Neuron (in vitro differentiated cells): ENCODE measurements around the gene TCF12.
"Not testable (repeated sequence)": the region's sequence is repeated elsewhere in the genome, so short reads cannot be mapped to it uniquely, and the experiment has no call there.

ENCODE experiments used
- H2AFZ ChIP-seq: one replicate; pipeline ENCODE4 v1.6.1; 2013; ENCODE audit warnings: low read depth, mild to moderate bottlenecking, inconsistent platforms, low read length, moderate library complexity
- H3K27me3 ChIP-seq: one replicate; pipeline ENCODE4 v1.6.1; 2013; ENCODE audit warnings: low read length; ENCODE audit not compliant: insufficient read depth
- H3K36me3 ChIP-seq: one replicate; pipeline ENCODE4 v1.6.1; 2013; ENCODE audit warnings: low read length; ENCODE audit not compliant: insufficient read depth
- H3K4me1 ChIP-seq: one replicate; pipeline ENCODE4 v1.6.1; 2013; ENCODE audit warnings: low read length; ENCODE audit not compliant: insufficient read depth
- H3K4me3 ChIP-seq: 2 replicates; pipeline ENCODE4 v1.5.1; 2013; ENCODE audit warnings: mild to moderate bottlenecking, low read length, moderate library complexity
- H3K9me3 ChIP-seq: one replicate; pipeline ENCODE4 v1.6.1; 2013; ENCODE audit warnings: low read length

Gene TCF12

DNA sequence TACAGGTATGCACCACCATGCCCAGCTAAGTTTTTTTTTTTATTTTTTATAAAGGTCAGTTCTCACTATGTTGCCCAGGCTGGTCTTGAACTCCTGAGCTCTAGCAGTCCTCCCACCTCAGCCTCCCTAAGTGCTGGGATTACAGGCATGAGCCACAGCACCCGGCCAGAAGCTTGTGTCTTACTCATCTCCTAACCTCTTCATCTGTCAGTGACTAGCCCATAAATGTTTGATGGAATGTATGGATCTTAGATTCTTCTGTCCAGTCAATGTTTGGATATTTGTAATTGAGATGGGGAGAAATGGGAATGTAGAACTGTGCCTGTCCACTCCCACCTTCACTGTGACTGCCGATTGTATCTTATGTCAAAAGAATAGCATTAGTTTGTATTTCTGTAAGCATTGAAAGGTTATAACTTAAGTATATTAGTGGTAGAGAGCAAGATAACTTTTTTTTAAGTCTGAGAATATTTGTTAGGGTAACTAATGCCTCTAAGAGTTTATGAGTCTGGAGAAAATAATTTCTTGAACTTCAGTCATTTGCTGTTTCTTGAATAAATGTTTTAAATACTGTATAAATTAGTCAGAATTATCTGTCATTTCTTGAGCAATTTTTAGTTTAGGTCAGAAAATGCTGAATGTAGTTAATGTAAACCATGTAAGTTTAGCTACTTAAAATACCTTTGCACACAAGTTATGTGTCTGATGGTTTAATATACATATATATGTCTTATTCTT lies 242.5 kb downstream of the TCF12 start:
- H2AFZ ChIP-seq = no peak overlapping the region
- H3K36me3 ChIP-seq = no peaks in the 10 kb centered on the region
- H3K27me3 ChIP-seq = no peaks in the 10 kb centered on the region
- no peaks in the 10 kb centered on the region for H3K4me1 ChIP-seq
- H3K9me3 ChIP-seq = peaks cover 2% of the 10 kb centered on the region
- no peak overlapping the region for H3K4me3 ChIP-seq

DNA sequence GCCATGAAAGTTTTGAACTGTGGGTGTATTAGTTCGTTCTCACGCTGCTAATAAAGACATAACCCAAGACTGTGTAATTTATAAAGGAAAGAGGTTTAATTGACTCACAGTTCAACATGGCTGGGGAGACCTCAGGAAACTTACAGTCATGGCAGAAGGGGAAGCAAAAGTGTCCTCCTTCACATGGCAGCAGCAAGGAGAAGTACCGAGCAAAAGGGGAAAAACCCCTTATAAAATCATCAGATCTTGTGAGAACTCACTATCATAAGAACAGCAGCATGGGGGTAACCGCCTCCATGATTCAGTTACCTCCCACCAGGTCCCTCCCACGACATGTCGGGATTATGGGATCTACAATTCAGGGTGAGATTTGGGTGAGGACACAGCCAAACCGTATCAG lies 245.8 kb downstream of the TCF12 start:
- H2AFZ ChIP-seq, H3K4me1 ChIP-seq, H3K9me3 ChIP-seq, H3K4me3 ChIP-seq, H3K27me3 ChIP-seq: not testable (repeated sequence)
- H3K36me3 ChIP-seq = peaks cover 20% of the 10 kb centered on the region

DNA sequence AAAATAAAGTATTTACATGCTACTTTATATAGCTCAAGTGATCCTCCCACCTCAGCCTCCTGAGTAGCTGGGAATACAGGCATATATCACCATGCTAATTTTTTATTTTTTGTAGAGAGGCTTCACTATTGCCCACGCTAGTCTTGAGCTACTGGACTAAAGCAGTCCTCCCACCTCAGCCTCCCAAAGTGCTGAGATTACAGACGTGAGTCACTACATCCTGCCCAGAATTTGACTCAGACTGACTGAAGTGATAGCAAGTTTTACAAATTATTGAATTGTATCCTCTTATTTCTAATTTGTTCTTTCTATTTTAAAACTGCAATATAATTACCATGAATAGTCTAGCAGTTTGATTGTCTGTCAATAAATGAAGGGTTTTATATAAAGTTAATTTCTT lies 247.5 kb downstream of the TCF12 start:
- H3K4me1 ChIP-seq = no peaks in the 10 kb centered on the region
- peaks cover 2% of the 10 kb centered on the region for H3K9me3 ChIP-seq
- H2AFZ ChIP-seq = no peak overlapping the region
- peaks cover 26% of the 10 kb centered on the region for H3K36me3 ChIP-seq
- H3K4me3 ChIP-seq = no peak overlapping the region
- H3K27me3 ChIP-seq = no peaks in the 10 kb centered on the region

DNA sequence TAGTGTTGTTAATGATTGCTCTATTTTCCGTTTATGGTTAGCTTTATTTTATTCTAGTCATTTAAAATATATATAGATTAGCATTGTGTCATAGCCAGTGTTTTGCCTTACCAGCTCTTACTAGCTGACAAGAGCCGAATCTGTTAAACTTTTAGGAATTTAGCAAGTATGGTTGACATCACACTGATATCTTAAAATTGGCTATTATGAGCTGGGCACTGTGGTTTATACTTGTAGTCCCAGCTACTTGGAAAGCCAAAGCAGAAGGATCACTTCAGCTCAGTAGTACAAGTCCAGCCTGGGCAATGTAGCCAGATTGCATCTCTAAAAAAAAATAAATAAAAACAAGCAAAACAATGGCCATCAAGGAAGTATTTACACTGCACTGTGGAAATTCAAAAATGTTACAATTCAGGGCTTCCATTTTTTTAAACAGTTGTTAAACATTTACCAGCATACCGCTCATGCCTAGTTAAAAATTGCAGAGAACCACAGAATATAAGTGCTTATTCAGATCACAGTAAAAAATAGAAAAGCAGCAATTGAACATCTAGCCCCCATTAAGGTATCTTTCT lies 249.5 kb downstream of the TCF12 start:
- Histone ChIP-seq H3K27me3 (no peaks in the 10 kb centered on the region), H3K36me3 (peaks cover 30% of the 10 kb centered on the region), H3K9me3 (peaks cover 2% of the 10 kb centered on the region), H3K4me3 (no peak overlapping the region), H2AFZ (no peak overlapping the region), H3K4me1 (no peaks in the 10 kb centered on the region)

DNA sequence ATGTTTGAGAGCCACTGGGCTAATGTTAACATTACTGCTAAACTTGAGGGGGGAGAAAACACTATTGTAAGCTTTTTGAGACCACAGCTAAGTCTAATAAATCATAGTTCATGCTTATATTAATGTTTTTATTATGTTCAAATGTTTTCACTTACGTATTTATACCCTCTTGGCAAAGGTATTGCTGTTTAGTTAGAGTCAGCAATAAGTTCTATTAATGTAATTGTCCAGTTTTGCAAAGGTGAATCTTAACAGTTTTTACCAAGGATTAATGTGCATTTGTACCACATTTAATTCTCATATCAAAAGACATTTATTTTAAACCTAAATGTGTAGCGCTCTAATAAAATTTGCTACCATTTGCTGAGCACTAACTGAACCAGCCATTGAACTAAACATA lies 251.2 kb downstream of the TCF12 start:
- H2AFZ ChIP-seq = no peak overlapping the region
- peaks cover 30% of the 10 kb centered on the region for H3K36me3 ChIP-seq
- no peaks in the 10 kb centered on the region for H3K9me3 ChIP-seq
- H3K27me3 ChIP-seq = no peaks in the 10 kb centered on the region
- no peak overlapping the region for H3K4me3 ChIP-seq
- no peaks in the 10 kb centered on the region for H3K4me1 ChIP-seq

DNA sequence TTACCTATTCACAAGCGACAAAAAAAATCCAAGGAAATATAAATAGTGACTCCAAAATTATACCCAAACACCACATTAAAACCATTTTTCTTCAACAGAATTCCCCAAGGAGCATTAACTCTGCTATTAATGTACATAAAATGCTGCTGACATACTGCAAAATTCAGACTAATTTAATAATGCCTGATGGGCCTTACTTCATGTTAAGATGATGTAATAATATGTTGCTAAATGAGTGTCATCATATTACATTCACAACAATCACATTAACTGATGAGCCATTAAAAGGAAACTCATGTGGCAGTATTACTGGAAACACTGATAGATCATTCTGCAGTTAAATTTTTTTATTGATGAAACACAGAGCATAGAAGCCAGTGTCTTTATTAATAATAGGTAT lies 253.0 kb downstream of the TCF12 start:
- Histone ChIP-seq H2AFZ (no peak overlapping the region), H3K36me3 (peaks cover 32% of the 10 kb centered on the region), H3K4me1 (no peaks in the 10 kb centered on the region), H3K4me3 (no peak overlapping the region), H3K27me3 (no peaks in the 10 kb centered on the region), H3K9me3 (no peaks in the 10 kb centered on the region)

DNA sequence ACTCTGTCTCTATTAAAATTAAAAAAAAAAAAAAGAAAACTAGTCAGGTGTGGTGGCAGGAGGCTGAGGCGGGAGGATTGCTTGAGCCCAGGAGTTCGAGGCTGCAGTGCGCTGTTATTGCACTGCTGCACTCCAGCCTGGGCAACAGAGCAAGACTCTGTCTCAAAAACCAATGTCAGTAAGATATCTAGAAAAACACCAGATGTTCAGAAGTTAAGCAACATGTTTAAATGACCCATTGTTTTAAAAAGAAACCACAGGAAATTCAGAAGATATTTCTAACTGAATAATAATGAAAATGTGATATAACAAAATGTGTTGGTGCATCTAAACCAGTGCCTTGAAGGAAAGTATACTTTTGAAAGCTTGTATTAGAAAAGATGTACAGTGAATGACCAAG lies 254.5 kb downstream of the TCF12 start:
- H3K9me3 ChIP-seq = peaks cover 2% of the 10 kb centered on the region
- H3K27me3 ChIP-seq = no peaks in the 10 kb centered on the region
- peaks cover 19% of the 10 kb centered on the region for H3K36me3 ChIP-seq
- no peaks in the 10 kb centered on the region for H3K4me1 ChIP-seq
- no peak overlapping the region for H2AFZ ChIP-seq
- H3K4me3 ChIP-seq = no peak overlapping the region

DNA sequence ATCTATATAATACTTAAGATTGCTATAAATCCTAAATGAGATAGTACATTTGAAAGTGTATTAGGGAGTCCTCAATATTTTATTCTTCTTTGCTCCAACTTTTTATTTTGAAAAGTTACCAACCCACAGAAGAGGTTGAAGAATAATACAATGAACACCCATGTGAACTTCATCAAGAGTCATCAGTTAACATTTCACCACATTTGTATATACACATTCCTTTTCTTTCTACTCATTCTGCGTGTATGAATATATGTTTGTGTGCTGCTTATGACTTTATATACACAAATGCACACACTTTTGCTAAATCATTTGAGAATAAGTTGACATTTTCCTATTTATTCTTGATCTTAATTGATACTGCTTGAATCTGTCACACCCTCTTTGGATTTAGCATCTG lies 264.6 kb downstream of the TCF12 start:
- Histone ChIP-seq H3K4me3 (no peak overlapping the region), H3K4me1 (peaks cover 2% of the 10 kb centered on the region), H3K9me3 (peaks cover 6% of the 10 kb centered on the region), H2AFZ (no peak overlapping the region), H3K36me3 (peaks cover 22% of the 10 kb centered on the region), H3K27me3 (no peaks in the 10 kb centered on the region)

DNA sequence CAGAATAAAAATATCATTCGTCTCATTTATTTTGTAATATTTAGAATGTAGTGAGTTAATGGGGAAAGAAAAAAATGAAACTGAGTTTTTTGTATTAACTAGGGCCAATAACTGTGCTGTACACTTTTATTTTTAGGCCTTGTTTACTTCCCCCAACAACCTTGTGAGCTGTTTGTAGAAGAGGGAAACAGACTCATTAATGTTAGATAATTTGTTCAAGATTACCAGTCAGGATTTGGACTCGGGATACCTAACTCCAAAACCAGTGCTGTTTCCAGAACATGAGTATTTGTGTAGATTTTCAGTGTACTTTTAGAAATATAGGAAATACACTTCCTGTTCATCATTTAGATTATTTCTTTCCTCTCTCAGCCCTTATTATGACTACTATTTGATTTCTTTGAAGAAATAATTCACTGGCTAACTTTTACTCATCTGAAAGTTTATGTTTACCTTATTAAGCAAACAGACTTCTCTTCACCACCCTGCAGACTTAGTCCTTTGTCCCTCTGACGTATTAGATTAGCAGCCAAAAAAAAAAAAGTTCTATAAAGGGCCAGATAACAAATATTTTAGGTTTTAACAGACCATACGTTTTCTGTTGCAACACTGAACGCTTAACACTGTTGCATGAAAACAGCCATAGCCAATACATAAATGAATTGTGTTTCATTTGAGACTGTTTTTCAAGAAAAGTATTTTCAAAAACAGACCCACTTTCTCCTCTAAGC lies 265.3 kb downstream of the TCF12 start:
- Histone ChIP-seq H3K9me3 (peaks cover 8% of the 10 kb centered on the region), H3K27me3 (no peaks in the 10 kb centered on the region), H3K4me3 (no peak overlapping the region), H3K36me3 (peaks cover 22% of the 10 kb centered on the region), H2AFZ (no peak overlapping the region), H3K4me1 (peaks cover 2% of the 10 kb centered on the region)

DNA sequence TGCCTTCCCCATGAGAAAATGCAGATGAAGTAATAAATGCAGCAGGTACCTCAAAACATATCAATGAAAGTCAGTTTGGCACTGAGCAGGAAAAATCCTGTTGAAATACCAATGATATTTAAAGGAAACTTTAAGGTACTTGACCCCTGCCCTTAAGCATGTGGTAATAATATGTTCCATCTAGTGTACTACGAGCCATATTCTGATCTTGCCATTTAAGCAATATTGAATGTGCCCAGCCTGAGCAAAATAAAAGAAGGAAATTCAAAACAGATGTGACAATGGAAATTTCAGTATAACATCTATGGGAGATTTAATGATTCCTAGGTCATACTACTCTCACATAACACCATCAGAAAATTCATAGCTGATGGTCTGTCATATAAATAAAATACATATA lies 266.1 kb downstream of the TCF12 start:
- H3K9me3 ChIP-seq = peaks cover 8% of the 10 kb centered on the region

DNA sequence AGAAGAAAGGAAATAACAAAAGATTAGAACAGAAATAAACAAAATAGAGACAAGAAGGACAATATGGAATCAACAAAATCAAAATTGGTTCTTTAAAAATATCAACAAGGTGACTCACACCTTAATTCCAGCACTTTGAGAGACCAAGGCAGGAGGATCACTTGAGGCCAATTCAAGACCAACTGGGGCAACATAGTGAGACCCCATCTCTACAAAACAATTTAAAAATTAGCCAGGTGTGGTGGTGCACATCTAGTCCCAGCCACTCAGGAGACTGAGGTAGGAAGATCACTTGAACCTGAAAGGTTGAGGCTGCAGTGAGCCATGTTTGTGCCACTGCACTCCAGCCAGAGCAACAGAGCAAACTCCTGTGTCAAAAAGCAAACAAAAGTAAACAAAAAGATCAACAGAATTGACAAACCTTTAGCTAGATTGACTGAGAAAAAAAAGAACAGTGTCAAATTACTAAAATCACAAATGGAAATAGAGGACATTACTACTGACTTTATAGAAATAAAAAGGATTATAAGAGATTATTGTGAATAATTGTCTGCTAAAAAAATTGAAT lies 267.1 kb downstream of the TCF12 start:
- Histone ChIP-seq H3K9me3 (peaks cover 8% of the 10 kb centered on the region), H2AFZ (no peak overlapping the region), H3K36me3 (peaks cover 22% of the 10 kb centered on the region), H3K4me1 (peaks cover 2% of the 10 kb centered on the region), H3K27me3 (no peaks in the 10 kb centered on the region), H3K4me3 (no peak overlapping the region)

More for the DNA sequence above, 266.1 kb downstream of the TCF12 start:
- Histone ChIP-seq H2AFZ (no peak overlapping the region), H3K27me3 (no peaks in the 10 kb centered on the region), H3K4me3 (no peak overlapping the region), H3K4me1 (peaks cover 2% of the 10 kb centered on the region), H3K36me3 (peaks cover 22% of the 10 kb centered on the region)

DNA sequence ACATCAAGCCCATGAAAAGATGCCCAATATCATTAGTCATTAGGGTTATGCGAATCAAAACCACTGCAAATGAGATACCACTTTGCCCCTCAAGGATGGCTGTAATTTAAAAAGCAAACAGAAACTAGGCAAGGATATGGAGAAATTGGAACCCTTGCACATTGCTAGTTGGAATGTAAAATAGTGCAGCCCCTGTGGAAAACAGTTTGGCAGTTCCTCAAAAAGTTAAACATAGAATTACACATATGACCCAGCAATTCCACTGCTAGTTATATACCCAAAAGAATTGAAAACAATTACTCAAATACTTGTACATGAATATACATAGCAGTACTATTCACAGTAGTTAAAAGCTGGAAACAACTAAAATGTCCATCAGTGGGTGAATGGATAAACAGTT lies 271.0 kb downstream of the TCF12 start:
- H2AFZ ChIP-seq = no peak overlapping the region
- no peaks in the 10 kb centered on the region for H3K27me3 ChIP-seq
- H3K4me1 ChIP-seq = no peaks in the 10 kb centered on the region
- peaks cover 8% of the 10 kb centered on the region for H3K9me3 ChIP-seq
- peaks cover 46% of the 10 kb centered on the region for H3K36me3 ChIP-seq
- no peak overlapping the region for H3K4me3 ChIP-seq

DNA sequence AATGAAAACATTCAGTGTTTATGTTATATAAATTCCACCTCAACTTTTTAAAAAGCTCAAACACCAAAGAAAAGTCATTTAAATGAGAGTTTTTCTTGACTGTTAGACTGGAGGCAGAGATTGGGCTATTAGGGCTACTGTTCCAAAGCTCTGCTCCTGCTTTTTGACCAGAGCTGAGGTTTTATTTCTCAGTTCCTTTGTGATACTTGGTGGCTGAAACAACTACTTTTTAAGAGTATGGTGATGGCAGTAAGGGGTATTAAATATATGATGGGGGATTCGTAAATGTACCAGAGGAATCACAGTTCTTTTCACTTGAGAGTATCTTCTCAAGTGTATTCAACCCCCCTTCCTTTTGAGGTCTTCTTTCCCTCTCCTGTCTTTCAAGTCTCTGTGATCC lies 271.8 kb downstream of the TCF12 start:
- H2AFZ ChIP-seq = no peak overlapping the region
- no peaks in the 10 kb centered on the region for H3K4me1 ChIP-seq
- H3K4me3 ChIP-seq = no peak overlapping the region

More for the DNA sequence above, 271.8 kb downstream of the TCF12 start:
- Histone ChIP-seq H3K36me3 (peaks cover 47% of the 10 kb centered on the region), H3K27me3 (no peaks in the 10 kb centered on the region), H3K9me3 (peaks cover 8% of the 10 kb centered on the region)
